ENCODE measurements around the gene DLGAP5. TPM values are rescaled to one million over a fixed set of nuclear protein-coding genes. Genes with fewer than 3 reads are reported as not detected.

Gene DLGAP5
- total RNA-seq, 1 experiment from 2014 or later = 72.8 TPM

- Histone ChIP-seq H3K27ac (ENCODE audit: low read depth, low read length) (no peak overlapping the region), H3K9me3 (ENCODE audit: control insufficient read depth in 1 of 2, insufficient read depth in 1 of 2, low read depth in 1 of 2, low read length in 2 of 2) (no peaks in the 10 kb centered on the region), H3K79me2 (ENCODE audit: insufficient read depth, low read length) (no peaks in the 10 kb centered on the region), H3K27me3 (ENCODE audit: insufficient read depth, low read length) (no peaks in the 10 kb centered on the region), H3K36me3 (ENCODE audit: control insufficient read depth in 1 of 2, insufficient read depth in 2 of 2, low read length in 2 of 2) (no peaks in the 10 kb centered on the region), H3K4me1 (ENCODE audit: control insufficient read depth in 1 of 2, insufficient read depth in 2 of 2, low read length in 2 of 2) (no peaks in the 10 kb centered on the region), H3K4me3 (replicated peaks in 1 of 2; ENCODE audit: low read depth in 1 of 2, low read length in 2 of 2) (no peak overlapping the region), H4K20me1 (ENCODE audit: insufficient read depth) (no peaks in the 10 kb centered on the region), H3K9me2 (ENCODE audit: insufficient read depth) (no peaks in the 10 kb centered on the region), H3K9ac (ENCODE audit: low read length) (no peak overlapping the region), H2AFZ (ENCODE audit: low read depth, low read length, poor library complexity, severe bottlenecking) (no peak overlapping the region), H3K4me2 (ENCODE audit: low read length) (no peak overlapping the region)
- BruUV-seq (replicated peaks) = no TSS peak
- ChIA-PET RAD21 (ENCODE audit: low non-redundant PET in 1 of 2, low total read pairs in 2 of 2, uncharacterized antibody in 2 of 2, unreplicated experiment in 2 of 2) (no interaction called here), POLR2A (interaction anchor here (2.1 kb wide), 1 partner anchor 13 kb away, joined by 6 read pairs; no protein-coding TSS in a partner anchor), CTCF (no interaction called here)
- DNase-seq (ENCODE audit: low read depth, low spot score) (no peak), ATAC-seq (no peak)
- intact Hi-C loops (cut with micrococcal nuclease) = no loop called here
- TF ChIP-seq ZNF274 (IDR thresholded peaks at IDR 0.05; ENCODE audit: low read depth, low read length) (no peak), SP1 (IDR thresholded peaks at IDR 0.05; ENCODE audit: low read depth) (no peak), CBX3 (IDR thresholded peaks at IDR 0.05; ENCODE audit: low read depth) (no peak), EGR1 (IDR thresholded peaks at IDR 0.05; ENCODE audit: low read depth) (no peak), ELF1 (IDR thresholded peaks at IDR 0.05; ENCODE audit: borderline replicate concordance, low read depth) (no peak), POLR2A (IDR thresholded peaks at IDR 0.05; ENCODE audit: borderline replicate concordance, extremely low read depth, insufficient read depth, insufficient read length) (no peak), SIN3A (IDR thresholded peaks at IDR 0.05; ENCODE audit: low read depth) (no peak), EZH2phosphoT487 (IDR thresholded peaks at IDR 0.05; ENCODE audit: borderline replicate concordance) (no peak), FOSL1 (IDR thresholded peaks at IDR 0.05; ENCODE audit: low read depth) (no peak), SRF (IDR thresholded peaks at IDR 0.05; ENCODE audit: low read depth) (no peak), JUND (IDR thresholded peaks at IDR 0.05) (no peak), REST (IDR thresholded peaks at IDR 0.05; ENCODE audit: low read depth) (no peak), CEBPB (IDR thresholded peaks at IDR 0.05; ENCODE audit: low read depth) (no peak), EZH2 (IDR thresholded peaks at IDR 0.05) (no peak)
Measured at GRCh38 chr14:55115861-55116245, 75.5 kb downstream of the DLGAP5 start.
